NCI-H82 (cell line): ENCODE measurements around the gene C1QL4.
A peak's percentile ranks its signal among the peaks of the same experiment; 100 is the strongest.
"Not testable (repeated sequence)": the region's sequence is repeated elsewhere in the genome, so short reads cannot be mapped to it uniquely, and the experiment has no call there.

ENCODE experiments used
- DNase-seq: peaks from one replicate; lab custom pipeline; 2025; lab: John Stamatoyannopoulos, UW

The C1QL4 gene

DNA sequence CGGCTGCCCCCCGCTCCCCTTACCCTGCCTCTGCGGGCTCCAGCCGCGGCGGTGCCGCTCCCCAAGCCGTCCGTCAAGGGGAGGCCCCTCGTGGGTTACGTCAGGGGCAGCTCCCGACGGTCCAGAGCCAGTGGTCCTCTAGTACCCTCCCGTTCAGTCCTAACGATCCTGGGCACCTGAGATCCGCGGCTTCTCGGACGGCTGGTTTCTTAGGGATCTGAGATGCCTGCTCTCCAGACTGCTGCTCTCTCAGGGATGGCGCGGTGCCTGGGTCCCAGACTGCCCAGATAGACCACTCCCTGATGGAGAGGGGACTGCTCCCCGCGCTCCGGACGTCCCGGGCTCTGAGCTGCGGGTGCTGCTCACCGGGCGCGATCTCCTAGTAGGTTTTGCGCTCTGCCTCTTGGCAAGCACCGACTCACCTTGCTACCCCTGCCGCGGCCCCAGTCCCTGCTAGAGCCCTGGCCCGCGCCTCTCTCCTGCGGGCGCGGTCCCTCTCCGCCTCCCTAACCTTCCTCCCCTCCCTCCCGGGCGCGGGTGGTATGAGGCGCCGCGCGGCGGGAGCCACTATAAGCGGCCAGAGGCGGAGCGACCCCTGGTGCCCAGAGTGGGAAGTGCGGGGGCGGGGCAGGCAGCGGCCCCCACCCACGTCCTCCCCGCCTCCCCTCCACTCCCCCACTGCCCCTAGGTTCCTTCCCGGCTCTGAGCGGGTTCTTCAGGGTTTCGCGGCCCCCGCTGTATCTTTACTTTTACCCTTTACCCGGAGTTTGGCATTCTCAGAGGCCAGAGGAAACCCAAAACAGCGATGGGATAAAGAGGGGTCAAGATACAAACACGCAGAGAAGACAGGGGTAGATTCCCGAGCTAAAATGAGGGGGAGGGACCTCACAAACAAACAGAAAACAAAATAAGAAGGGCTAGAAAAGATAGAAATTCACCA, at the start of gene C1QL4:
C1QL4 (minus strand) TSS at position 544 of the 940 bp plus-strand sequence. CDS start 711 bp downstream, outside the sequence.
- peak; percentile 94 for DNase-seq

DNA sequence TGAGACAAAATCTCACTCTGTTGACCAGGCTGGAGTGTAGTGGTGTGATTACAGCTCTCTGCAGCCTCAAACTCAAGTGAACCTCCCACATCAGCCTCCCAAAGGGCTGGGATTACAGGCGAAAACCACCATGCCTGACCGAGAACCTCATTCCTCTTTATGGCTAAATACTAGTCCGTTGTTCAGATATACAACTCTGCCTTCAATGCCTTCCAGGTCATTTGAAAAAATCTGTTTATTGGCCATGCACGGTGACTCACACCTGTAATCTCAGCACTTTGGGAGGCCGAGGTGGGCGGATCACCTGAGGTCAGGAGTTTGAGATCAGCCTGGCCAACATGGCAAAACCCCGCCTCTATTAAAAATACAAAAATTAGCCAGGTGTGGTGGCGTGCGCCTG, 43.2 kb upstream of the C1QL4 start:
- DNase-seq = not testable (repeated sequence)

GRCh38 chr12:49377386-49377785, 40.4 kb upstream of the C1QL4 start:
- no peak for DNase-seq

GRCh38 chr12:49375406-49375805, 38.4 kb upstream of the C1QL4 start:
- DNase-seq = no peak

- no peak for DNase-seq
Measured at GRCh38 chr12:49370539-49370938, 33.6 kb upstream of the C1QL4 start.

GRCh38 chr12:49369411-49370145, 32.6 kb upstream of the C1QL4 start:
- peak; percentile 66 for DNase-seq

- no peak for DNase-seq
Measured at GRCh38 chr12:49368240-49368600, 31.2 kb upstream of the C1QL4 start.

GRCh38 chr12:49367381-49368239, 30.6 kb upstream of the C1QL4 start, which contains the start of gene SPATS2:
Gene SPATS2 (plus strand): TSS chr12:49367462. CDS start chr12:49461013, 93,551 bp downstream.
- DNase-seq = peak; percentile 88

GRCh38 chr12:49366652-49367380, 29.8 kb upstream of the C1QL4 start:
- peak; percentile 98 for DNase-seq

DNA sequence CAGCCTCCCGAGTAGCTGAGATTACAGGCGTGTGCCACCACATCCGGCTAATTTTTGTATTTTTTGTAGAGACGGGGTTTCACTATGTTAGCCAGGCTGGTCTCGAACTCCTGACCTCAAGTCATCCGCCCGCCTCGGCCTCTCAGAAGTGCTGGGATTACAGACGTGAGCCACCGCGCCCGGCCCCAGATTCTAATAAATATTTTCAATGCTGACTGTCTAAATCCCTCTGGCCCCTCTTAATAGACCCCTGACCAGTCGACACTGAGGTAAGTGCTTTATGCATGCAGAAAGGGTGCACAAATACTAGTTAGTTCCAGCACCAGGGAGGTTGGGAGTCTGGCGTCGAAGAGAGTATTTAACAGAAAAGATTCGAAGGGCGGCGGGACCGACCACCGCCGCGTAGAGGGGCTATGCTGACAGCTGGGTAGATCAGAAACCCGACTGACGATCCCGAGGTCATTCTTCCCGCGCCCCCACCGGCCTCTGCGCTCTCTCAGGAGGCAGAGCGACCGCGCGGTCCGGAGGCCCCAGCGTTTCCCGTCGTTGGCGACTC, 29.2 kb upstream of the C1QL4 start:
- DNase-seq = peak; percentile 88

GRCh38 chr12:49365542-49365941, 28.6 kb upstream of the C1QL4 start:
- DNase-seq = no peak

DNA sequence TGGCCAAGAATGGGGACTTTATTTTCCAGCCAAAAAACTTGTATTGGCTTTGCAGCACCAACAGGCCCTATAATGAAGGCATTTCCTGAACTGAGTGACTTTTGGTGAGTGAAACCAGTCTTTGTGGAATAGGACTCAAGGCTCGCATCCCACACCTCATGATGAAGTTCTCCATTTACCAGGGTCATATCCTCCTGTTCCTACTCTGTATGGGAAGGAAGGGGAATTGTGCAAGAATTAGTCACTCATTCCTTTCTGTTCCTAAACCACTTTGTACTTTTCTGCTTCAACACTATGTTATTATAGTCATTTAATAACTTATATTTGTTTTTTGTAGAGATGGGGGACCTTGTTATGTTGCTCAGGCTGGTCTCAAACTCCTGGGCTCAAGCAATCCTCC, 28.0 kb upstream of the C1QL4 start:
- DNase-seq = no peak

DNA sequence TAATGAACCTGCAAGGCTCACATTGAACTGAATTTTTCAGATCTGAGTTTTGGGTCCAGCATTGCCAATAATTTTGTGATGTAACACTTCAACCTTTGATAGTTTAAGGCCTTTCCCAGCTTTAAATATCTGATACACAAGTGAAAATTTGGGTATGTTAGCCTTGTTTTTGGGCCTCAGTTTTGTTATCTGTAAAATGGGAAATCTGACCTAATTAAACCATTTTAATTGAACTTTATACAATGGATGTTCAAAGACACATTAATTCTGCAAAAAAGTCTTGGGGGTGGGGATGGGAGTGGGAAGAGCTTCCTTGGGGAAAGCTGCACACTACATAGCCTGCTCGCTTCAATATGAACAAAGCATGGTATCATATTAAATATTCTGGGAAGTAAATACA, 25.1 kb upstream of the C1QL4 start:
- DNase-seq = no peak

- no peak for DNase-seq
Measured at GRCh38 chr12:49359671-49360070, 22.7 kb upstream of the C1QL4 start.

- DNase-seq = peak; percentile 91
Measured at GRCh38 chr12:49358483-49359141, 21.6 kb upstream of the C1QL4 start.

- DNase-seq = peak; percentile 37
Measured at GRCh38 chr12:49357103-49357678, 20.2 kb upstream of the C1QL4 start.

DNA sequence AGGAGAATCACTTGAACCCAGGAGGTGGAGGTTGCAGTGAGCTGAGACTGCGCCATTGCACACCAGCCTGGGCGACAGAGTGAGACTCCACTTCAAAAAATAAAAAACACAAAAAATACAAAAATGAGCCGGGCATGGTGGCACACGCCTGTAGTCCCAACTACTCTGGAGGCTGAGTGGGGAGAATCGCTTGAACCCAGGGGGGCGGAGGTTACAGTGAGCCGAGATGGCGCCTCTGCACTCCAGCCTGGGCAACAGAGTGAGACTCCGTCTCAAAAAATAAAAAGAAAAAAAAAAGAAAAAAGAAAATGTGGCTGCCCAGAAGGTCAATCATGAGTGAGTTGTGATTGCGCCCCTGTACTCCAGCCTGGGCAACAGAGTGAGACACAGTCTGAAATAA, 18.9 kb upstream of the C1QL4 start:
- no peak for DNase-seq

- DNase-seq = no peak
Measured at GRCh38 chr12:49352351-49352750, 15.4 kb upstream of the C1QL4 start.

GRCh38 chr12:49349266-49349665, 12.3 kb upstream of the C1QL4 start:
- no peak for DNase-seq

GRCh38 chr12:49348781-49349180, 11.8 kb upstream of the C1QL4 start:
- DNase-seq = no peak
